GM19467 (cell line): ENCODE measurements around the gene TTLL6.
"Not testable (repeated sequence)": the region's sequence is repeated elsewhere in the genome, so short reads cannot be mapped to it uniquely, and the experiment has no call there.

Experiments used
- ATAC-seq: cut with Tn5 transposase; IDR thresholded peaks from one replicate; pipeline ENCODE4 v1.9.1; 2021; ENCODE audit warnings: mild to moderate bottlenecking, moderate library complexity; ENCODE audit not compliant: unreplicated experiment

Gene TTLL6

GRCh38 chr17:48724251-48725003 lies 92.6 kb downstream of the TTLL6 start:
- no peak for ATAC-seq

GRCh38 chr17:48723423-48724250 lies 93.4 kb downstream of the TTLL6 start:
- ATAC-seq = no peak

GRCh38 chr17:48722915-48723422 lies 94.1 kb downstream of the TTLL6 start, which contains the start of gene PRAC2:
Gene PRAC2 (plus strand): TSS chr17:48723185. CDS start chr17:48724411, 1,226 bp downstream.
- ATAC-seq = no peak

- no peak for ATAC-seq
These were observed 94.7 kb downstream of the TTLL6 start, which contains the start of gene PRAC1 for GRCh38 chr17:48722201-48722907. Gene PRAC1 (minus strand): TSS chr17:48722518. CDS start chr17:48722392, 126 bp downstream.

GRCh38 chr17:48721009-48721402 lies 96.0 kb downstream of the TTLL6 start:
- no peak for ATAC-seq

- ATAC-seq = no peak
These were observed 96.6 kb downstream of the TTLL6 start for GRCh38 chr17:48720266-48721008.

- ATAC-seq = no peak
These were observed 97.3 kb downstream of the TTLL6 start for GRCh38 chr17:48719642-48720265.

GRCh38 chr17:48718761-48719641 lies 98.0 kb downstream of the TTLL6 start:
- ATAC-seq = no peak

GRCh38 chr17:48718227-48718760 lies 98.7 kb downstream of the TTLL6 start:
- ATAC-seq = no peak

- ATAC-seq = no peak
These were observed 99.4 kb downstream of the TTLL6 start for GRCh38 chr17:48717367-48718226.

GRCh38 chr17:48716549-48716948 lies 100.5 kb downstream of the TTLL6 start:
- not testable (repeated sequence) for ATAC-seq

GRCh38 chr17:48715496-48716399 lies 101.3 kb downstream of the TTLL6 start:
- no peak for ATAC-seq
